GM12892 (cell line): ENCODE results near the gene JAKMIP1.

Experiments
- POLR2A ChIP-seq: IDR thresholded peaks from 2 replicates; pipeline ENCODE4 v1.6.1; 2011; ENCODE audit warnings: low read depth, low read length, control low read depth
- POLR2AphosphoS5 ChIP-seq: IDR thresholded peaks from 2 replicates; pipeline ENCODE4 v1.6.1; 2011; ENCODE audit warnings: low read depth, low read length, control low read depth

DNA sequence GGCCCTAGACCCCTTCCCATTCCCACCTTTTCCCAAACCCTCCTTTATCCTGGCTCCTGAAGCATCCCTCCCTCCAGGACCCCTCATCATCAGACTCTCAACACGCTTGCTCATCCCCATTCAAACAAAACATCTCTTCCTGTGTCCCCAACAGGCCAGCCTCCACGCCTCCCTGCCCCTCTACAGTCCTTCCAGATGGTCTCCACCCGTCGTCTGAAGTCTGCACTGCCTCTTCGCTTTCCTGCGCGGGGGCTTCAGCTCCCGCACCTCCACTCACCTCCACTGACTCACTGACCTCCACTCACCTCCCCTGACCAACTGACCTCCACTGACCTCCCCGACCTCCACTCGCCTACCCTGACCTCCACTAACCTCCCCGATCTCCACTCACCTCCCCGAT, 39.8 kb downstream of the JAKMIP1 start:
- no peak for TF ChIP-seq POLR2A
- no peak for TF ChIP-seq POLR2AphosphoS5
